Keratinocyte (primary cell): Measurements from ENCODE around the gene DMD.

Experiments
- EZH2 ChIP-seq: IDR thresholded peaks from one replicate; pipeline ENCODE4 v1.6.1; 2012; ENCODE audit warnings: inconsistent platforms, mild to moderate bottlenecking, low read length, moderate library complexity
- TF ChIP-seq, protein P1 (sequence below), 3 experiments: IDR thresholded peaks in 1 of 3; conservative IDR thresholded peaks in 1 of 3; optimal IDR thresholded peaks in 1 of 3; 2 replicates in 2 of 3; 3 replicates in 1 of 3; pipeline versions ENCODE3 to v1.5.1; 2011; ENCODE audit warnings: low read length in 3 of 3, mild to moderate bottlenecking in 3 of 3, moderate library complexity in 2 of 3, control low read depth in 1 of 3, inconsistent platforms in 1 of 3; ENCODE audit not compliant: insufficient read depth in 2 of 3; ENCODE audit errors: extremely low read depth in 1 of 3

DNA sequence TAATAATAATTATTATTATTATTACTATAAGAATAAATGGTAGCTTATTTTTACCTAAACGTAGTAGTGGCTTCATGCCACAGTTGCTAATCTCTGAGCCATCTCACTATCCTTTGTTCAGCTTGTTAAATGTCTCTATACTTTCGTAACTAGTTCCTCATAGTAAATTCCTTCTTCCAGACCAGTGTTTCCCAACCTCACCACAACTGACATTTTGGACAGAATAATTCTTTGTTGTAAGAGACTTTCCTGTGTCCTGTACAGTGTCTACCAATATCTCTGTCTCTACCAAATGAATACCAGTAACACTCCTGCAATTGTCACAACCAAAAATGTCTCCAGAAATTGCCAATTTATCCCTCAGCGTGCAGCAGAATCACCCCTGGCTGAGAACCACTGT is 1040.9 kb downstream of the DMD start:
- TF ChIP-seq, protein P1, sequence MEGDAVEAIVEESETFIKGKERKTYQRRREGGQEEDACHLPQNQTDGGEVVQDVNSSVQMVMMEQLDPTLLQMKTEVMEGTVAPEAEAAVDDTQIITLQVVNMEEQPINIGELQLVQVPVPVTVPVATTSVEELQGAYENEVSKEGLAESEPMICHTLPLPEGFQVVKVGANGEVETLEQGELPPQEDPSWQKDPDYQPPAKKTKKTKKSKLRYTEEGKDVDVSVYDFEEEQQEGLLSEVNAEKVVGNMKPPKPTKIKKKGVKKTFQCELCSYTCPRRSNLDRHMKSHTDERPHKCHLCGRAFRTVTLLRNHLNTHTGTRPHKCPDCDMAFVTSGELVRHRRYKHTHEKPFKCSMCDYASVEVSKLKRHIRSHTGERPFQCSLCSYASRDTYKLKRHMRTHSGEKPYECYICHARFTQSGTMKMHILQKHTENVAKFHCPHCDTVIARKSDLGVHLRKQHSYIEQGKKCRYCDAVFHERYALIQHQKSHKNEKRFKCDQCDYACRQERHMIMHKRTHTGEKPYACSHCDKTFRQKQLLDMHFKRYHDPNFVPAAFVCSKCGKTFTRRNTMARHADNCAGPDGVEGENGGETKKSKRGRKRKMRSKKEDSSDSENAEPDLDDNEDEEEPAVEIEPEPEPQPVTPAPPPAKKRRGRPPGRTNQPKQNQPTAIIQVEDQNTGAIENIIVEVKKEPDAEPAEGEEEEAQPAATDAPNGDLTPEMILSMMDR (optimal IDR thresholded peaks at IDR 0.05 in 1 of 3, IDR thresholded peaks at IDR 0.05 in 1 of 3, conservative IDR thresholded peaks at IDR 0.05 in 1 of 3; ENCODE audit: extremely low read depth in 1 of 3, insufficient read depth in 2 of 3, low read length in 3 of 3): no peak
- no peak for TF ChIP-seq EZH2
